ENCODE data around the gene MAB21L4.

The MAB21L4 gene

DNA sequence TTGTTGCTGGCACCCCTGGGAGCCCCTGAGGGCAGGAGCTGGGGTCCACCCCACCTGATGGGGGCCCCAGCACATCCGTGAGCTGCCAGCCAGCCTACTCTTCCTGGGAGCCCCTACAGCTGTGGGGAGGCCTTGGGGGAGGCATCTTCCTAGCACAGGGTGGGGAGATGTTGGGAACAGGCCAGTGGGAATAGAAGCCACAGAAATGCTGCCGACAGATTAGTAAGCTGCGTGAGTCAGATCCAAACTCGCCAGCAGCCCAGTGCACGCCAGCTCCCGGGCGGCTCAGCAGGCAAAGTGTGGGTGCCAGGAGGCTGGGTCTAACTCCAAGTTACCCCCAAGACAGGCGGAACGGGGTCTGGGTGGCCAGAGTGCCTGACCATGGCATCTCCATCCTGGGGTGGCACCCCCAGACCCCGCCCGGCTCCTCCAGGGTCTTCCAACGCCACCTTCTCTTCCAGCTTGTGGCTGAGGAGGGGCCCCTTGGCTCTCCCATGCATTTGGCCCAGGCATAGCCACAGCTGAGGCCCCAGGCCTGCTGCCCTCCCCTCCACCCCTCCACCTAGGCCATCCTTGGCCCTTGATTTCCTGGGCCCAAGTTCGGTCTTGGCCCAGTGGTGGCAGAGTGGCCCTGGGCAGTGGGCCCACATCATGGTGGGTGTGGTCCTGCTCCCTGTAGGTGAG, 25.5 kb upstream of the MAB21L4 start:
- Histone ChIP-seq H3K9me3 (ENCODE audit: severe bottlenecking) (no peaks in the 10 kb centered on the region), H3K27me3 (ENCODE audit: insufficient read depth, low read depth, severe bottlenecking) (no peaks in the 10 kb centered on the region), H3K36me3 (no peaks in the 10 kb centered on the region), H3K4me3 (ENCODE audit: low read depth, low read length) (no peak overlapping the region), H3K27ac (no peak overlapping the region)
- TF ChIP-seq, protein P1, sequence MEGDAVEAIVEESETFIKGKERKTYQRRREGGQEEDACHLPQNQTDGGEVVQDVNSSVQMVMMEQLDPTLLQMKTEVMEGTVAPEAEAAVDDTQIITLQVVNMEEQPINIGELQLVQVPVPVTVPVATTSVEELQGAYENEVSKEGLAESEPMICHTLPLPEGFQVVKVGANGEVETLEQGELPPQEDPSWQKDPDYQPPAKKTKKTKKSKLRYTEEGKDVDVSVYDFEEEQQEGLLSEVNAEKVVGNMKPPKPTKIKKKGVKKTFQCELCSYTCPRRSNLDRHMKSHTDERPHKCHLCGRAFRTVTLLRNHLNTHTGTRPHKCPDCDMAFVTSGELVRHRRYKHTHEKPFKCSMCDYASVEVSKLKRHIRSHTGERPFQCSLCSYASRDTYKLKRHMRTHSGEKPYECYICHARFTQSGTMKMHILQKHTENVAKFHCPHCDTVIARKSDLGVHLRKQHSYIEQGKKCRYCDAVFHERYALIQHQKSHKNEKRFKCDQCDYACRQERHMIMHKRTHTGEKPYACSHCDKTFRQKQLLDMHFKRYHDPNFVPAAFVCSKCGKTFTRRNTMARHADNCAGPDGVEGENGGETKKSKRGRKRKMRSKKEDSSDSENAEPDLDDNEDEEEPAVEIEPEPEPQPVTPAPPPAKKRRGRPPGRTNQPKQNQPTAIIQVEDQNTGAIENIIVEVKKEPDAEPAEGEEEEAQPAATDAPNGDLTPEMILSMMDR (IDR thresholded peaks at IDR 0.05; ENCODE audit: low read depth, low read length), result no peak
- peak; percentile 4 for DNase-seq

DNA sequence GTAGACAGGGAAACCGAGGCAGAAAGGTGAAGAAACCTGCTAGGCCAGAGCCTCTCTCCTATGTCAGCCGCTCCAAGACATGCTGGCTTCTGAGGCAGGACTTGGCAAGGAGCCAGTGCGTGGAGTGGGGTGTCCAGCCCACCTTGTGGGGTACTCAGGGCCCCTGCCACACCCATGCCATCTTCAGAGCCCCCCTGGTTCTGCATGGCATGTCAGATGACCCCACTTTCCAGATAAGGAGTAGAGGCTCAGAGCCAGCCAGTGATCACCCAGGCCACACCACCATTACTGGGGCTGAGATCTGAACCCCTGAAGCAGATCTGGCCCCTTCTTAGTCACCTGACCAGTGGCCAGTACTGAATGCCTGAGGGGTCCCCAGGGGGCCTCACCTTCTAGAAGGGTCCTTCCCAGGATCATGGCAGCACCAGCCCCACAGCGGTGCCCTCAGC, 24.9 kb upstream of the MAB21L4 start:
- DNase-seq, result peak; percentile 3
- no peak overlapping the region for H3K27ac ChIP-seq
- no peaks in the 10 kb centered on the region for H3K36me3 ChIP-seq
- no peaks in the 10 kb centered on the region for H3K9me3 ChIP-seq (ENCODE audit: severe bottlenecking)
- no peaks in the 10 kb centered on the region for H3K27me3 ChIP-seq (ENCODE audit: insufficient read depth, low read depth, severe bottlenecking)
- TF ChIP-seq, protein P1 (IDR thresholded peaks at IDR 0.05; ENCODE audit: low read depth, low read length), result no peak
- no peak overlapping the region for H3K4me3 ChIP-seq (ENCODE audit: low read depth, low read length)

DNA sequence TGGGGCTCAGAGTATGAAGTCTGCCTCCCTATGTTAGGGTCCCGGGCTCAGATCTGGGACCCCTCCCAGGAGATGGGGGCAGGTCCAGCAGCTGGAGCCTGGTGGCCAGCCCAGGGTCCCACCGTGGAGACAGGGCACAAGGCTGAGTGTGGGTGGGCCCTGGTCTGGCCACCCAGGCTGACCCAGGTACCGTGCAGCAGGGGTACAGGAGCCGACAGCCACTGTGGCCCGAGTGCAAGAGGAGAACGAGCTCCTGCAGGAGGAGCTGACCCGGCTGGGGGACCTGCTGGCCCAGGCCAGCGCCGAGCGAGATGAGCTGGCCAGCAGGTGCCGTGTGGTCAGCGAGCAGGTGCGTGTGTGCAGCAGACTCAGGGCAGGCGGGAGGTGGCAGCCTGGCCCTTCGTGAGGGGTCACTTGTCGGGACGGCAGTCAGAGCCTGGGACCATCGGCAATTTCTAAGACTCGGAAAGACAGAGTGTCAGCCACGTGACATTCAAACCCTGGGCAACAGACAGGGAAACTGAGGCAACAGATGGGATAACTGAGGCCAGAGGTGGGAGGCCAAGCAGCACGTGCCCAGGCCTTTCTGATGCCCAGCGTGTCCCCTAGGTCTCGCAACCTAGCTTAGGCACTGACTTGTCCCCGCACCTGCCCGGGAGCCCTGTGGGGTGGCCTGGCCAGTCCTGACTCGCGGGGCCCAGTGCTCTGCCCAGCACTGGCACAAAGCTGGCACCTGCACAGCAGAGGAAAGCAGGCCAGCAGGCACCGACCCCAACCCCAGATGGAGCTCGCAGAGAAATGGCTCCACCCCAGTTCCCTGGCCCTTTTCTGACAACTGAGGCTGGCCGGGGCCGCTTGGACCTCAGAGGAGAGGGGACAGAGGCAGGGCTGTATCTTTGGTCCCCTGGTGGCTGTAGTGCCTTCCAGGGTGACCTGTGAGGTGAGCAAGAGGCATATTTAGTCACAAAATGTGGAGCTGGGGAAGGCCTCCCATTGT, 24.1 kb upstream of the MAB21L4 start:
- H3K9me3 ChIP-seq (ENCODE audit: severe bottlenecking), result no peaks in the 10 kb centered on the region
- H3K36me3 ChIP-seq, result no peaks in the 10 kb centered on the region
- TF ChIP-seq, protein P1 (IDR thresholded peaks at IDR 0.05; ENCODE audit: low read depth, low read length), result no peak
- H3K27me3 ChIP-seq (ENCODE audit: insufficient read depth, low read depth, severe bottlenecking), result no peaks in the 10 kb centered on the region
- H3K4me3 ChIP-seq (ENCODE audit: low read depth, low read length), result no peak overlapping the region
- peak; percentile 4 for DNase-seq
- H3K27ac ChIP-seq, result no peak overlapping the region

DNA sequence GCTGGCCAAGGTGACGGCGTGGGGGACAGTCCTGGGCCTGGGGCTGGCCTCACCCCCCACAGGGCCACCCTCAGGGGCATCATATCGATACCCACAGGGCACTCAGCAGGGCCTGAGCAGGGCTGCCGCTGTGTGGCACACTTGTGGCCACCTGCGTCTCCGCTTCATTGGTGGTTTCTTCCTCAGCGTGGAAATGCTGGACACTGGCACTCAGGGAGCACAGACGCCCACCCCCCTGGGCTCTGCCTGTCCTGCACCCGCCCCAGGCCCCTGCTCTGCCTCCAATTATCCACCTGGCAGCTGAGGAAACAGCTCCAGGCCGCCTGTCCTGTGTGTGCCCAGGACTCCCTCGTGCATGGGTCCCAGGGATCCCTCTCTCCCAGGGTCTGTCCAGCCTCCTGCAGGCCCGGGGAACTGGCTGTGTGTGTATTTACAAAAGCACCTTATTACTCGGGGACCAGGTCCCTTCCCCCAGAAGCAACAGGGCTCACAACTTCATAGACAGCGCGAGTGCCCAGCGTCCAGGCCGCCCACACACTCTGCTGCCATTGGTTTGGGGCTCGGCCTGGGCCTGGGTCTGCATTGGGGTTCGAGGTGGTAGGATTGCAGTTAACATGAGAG, 23.3 kb upstream of the MAB21L4 start:
- no peak overlapping the region for H3K4me3 ChIP-seq (ENCODE audit: low read depth, low read length)
- DNase-seq, result peak; percentile 5
- H3K27me3 ChIP-seq (ENCODE audit: insufficient read depth, low read depth, severe bottlenecking), result no peaks in the 10 kb centered on the region
- TF ChIP-seq, protein P1 (IDR thresholded peaks at IDR 0.05; ENCODE audit: low read depth, low read length), result no peak
- H3K27ac ChIP-seq, result no peak overlapping the region
- no peaks in the 10 kb centered on the region for H3K9me3 ChIP-seq (ENCODE audit: severe bottlenecking)
- H3K36me3 ChIP-seq, result no peaks in the 10 kb centered on the region

DNA sequence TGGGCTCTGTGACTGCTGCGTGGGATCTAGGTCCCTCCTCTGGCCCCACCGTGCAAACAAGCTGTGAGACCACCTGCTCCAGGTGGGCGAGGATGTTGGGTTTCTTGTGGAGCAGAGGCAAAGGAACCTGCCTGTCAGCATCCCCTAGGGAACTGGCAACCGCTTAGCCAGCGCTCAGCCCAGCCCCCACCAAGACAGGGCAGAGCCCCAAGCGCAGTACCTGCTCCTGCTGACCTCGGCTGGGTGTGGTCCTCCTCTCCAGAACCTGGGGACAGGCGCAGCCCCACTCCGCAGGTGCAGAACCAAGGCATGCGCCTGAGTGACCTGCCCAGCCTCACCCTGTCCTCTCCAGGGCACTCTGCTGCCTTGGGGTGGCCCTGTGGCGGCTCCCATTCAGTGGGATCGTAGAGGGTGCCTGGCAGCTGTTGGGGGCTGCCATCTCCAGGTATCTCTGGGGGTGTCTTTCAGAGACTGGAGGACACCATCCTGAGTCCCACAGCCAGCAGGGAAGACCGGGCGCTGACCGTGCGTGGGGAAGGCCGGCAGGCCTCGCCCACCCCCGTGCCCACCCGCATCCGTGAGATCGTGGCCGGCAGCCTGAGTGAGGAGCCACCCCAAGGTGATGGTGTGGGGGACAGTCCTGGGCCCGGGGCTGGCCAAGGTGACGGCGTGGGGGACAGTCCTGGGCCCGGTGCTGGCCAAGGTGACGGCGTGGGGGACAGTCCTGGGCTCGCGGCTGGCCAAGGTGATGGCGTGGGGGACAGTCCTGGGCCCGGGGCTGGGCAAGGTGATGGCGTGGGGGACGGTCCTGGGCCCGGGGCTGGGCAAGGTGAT, 22.5 kb upstream of the MAB21L4 start:
- H3K27ac ChIP-seq, result no peak overlapping the region
- DNase-seq, result peak; percentile 6
- H3K36me3 ChIP-seq, result no peaks in the 10 kb centered on the region
- H3K27me3 ChIP-seq (ENCODE audit: insufficient read depth, low read depth, severe bottlenecking), result no peaks in the 10 kb centered on the region
- TF ChIP-seq, protein P1 (IDR thresholded peaks at IDR 0.05; ENCODE audit: low read depth, low read length), result no peak
- no peaks in the 10 kb centered on the region for H3K9me3 ChIP-seq (ENCODE audit: severe bottlenecking)
- no peak overlapping the region for H3K4me3 ChIP-seq (ENCODE audit: low read depth, low read length)

Data from WERI-Rb-1 (cell line).